Activated naive CD8-positive, alpha-beta T cell treated with anti-CD3 and anti-CD28 coated beads, Interleukin-2, amount 50 U/mL, for 24 hours (primary cell): ENCODE results near the gene CRYBG3.

ENCODE experiments used
- ATAC-seq: fragments of 150-1000 bp; cut with Tn5 transposase; one replicate; pipeline ENCODE4 v1.10.0; 2021
- DNase-seq: peaks from one replicate; pipeline ENCODE4 v3.0.0; 2021
- H3K27ac Mint-ChIP-seq: one replicate; pipeline ENCODE4 v1.8.0; 2021; ENCODE audit warnings: mild to moderate bottlenecking, mixed read lengths
- H3K27me3 Mint-ChIP-seq: one replicate; pipeline ENCODE4 v1.8.0; 2021; ENCODE audit warnings: mixed read lengths
- H3K36me3 Mint-ChIP-seq: one replicate; pipeline ENCODE4 v1.8.0; 2021; ENCODE audit warnings: low read depth, mixed read lengths
- H3K4me1 Mint-ChIP-seq: one replicate; pipeline ENCODE4 v1.8.0; 2021; ENCODE audit warnings: mixed read lengths
- H3K4me3 Mint-ChIP-seq: one replicate; pipeline ENCODE4 v1.8.0; 2021; ENCODE audit warnings: mild to moderate bottlenecking, moderate library complexity, mixed read lengths
- H3K9me3 Mint-ChIP-seq: one replicate; pipeline ENCODE4 v1.8.0; 2021; ENCODE audit warnings: mixed read lengths

Gene CRYBG3

GRCh38 chr3:97956051-97956450 is 134.2 kb downstream of the CRYBG3 start:
- no peaks in the 10 kb centered on the region for H3K4me1 Mint-ChIP-seq
- no peaks in the 10 kb centered on the region for H3K27me3 Mint-ChIP-seq
- no peak overlapping the region for H3K27ac Mint-ChIP-seq
- DNase-seq: no peak
- ATAC-seq: no peak
- H3K9me3 Mint-ChIP-seq: no peaks in the 10 kb centered on the region
- H3K4me3 Mint-ChIP-seq: no peak overlapping the region
- peaks cover 56% of the 10 kb centered on the region for H3K36me3 Mint-ChIP-seq

DNA sequence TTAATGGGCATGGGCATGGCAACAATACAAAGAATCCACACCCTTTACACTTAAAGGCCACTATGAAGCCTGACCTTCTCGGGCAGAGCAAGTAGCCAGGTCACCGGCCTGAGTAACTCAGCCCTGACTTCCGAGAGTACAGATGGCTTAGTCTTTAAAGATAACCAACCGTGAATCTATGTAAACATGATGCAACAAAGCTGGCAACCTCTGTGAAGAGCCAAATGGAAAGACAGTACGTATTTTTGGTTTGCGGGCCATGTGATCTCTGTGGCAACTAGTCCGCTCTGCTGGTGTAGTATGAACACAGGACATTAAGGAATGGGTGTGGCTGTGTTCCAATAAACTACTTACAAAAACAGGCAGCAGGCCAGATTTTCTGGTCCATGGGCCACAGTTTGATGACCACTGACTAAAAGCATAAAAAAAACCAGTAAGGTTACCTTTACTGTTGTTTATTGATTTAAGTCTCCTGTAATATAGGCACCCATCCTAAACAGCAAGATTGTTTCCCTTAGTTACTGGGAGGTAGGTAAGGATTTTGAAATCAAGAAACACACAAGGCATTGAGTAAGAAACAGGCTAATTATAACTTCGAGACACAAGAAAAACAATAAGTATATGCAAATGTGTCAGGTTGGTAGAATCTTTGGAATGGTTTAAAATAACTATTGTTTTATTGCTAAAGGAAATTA is 136.0 kb downstream of the CRYBG3 start:
- Mint-ChIP-seq H3K9me3 (no peaks in the 10 kb centered on the region), H3K4me3 (no peak overlapping the region), H3K27ac (no peak overlapping the region), H3K27me3 (no peaks in the 10 kb centered on the region), H3K36me3 (peaks cover 61% of the 10 kb centered on the region), H3K4me1 (peaks cover 8% of the 10 kb centered on the region)
- no peak for DNase-seq
- ATAC-seq: no peak

DNA sequence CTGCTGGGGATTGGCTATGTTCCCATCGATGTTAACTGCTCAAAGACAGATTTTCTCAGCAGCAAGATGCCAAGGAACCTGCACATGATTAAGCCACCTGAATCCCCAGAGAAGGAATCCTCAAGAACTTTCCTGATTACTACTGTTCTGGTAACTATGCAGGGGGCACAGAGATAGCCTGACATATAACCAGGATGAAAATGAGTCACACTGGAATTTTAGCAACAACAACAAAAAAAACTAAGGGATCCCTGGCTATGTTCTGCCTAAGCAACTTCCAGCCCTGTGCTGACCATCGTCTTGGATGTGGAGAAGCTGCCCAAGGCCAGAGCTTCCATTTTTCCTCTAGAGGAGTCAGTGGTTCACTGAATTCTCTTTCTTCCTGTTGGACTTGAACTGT is 136.6 kb downstream of the CRYBG3 start:
- Mint-ChIP-seq H3K36me3 (peaks cover 56% of the 10 kb centered on the region), H3K27ac (no peak overlapping the region), H3K27me3 (no peaks in the 10 kb centered on the region), H3K4me3 (no peak overlapping the region), H3K9me3 (no peaks in the 10 kb centered on the region), H3K4me1 (peaks cover 8% of the 10 kb centered on the region)
- ATAC-seq: no peak
- DNase-seq: no peak

GRCh38 chr3:97958796-97959195 is 137.0 kb downstream of the CRYBG3 start:
- Mint-ChIP-seq H3K9me3 (no peaks in the 10 kb centered on the region), H3K4me3 (no peak overlapping the region), H3K27ac (no peak overlapping the region), H3K36me3 (peaks cover 57% of the 10 kb centered on the region), H3K27me3 (no peaks in the 10 kb centered on the region), H3K4me1 (peaks cover 11% of the 10 kb centered on the region)
- ATAC-seq (no peak), DNase-seq (no peak)

- H3K4me1 Mint-ChIP-seq: peaks cover 17% of the 10 kb centered on the region
- ATAC-seq: no peak
- H3K36me3 Mint-ChIP-seq: peaks cover 58% of the 10 kb centered on the region
- no peak overlapping the region for H3K27ac Mint-ChIP-seq
- DNase-seq: no peak
- H3K27me3 Mint-ChIP-seq: no peaks in the 10 kb centered on the region
- H3K9me3 Mint-ChIP-seq: no peaks in the 10 kb centered on the region
- no peak overlapping the region for H3K4me3 Mint-ChIP-seq
Observed at GRCh38 chr3:97959872-97960271, 138.1 kb downstream of the CRYBG3 start.

GRCh38 chr3:97960551-97960950 is 138.7 kb downstream of the CRYBG3 start:
- DNase-seq (no peak), ATAC-seq (no peak)
- Mint-ChIP-seq H3K27me3 (no peaks in the 10 kb centered on the region), H3K36me3 (peaks cover 52% of the 10 kb centered on the region), H3K4me3 (no peak overlapping the region), H3K9me3 (no peaks in the 10 kb centered on the region), H3K27ac (no peak overlapping the region), H3K4me1 (peaks cover 20% of the 10 kb centered on the region)

DNA sequence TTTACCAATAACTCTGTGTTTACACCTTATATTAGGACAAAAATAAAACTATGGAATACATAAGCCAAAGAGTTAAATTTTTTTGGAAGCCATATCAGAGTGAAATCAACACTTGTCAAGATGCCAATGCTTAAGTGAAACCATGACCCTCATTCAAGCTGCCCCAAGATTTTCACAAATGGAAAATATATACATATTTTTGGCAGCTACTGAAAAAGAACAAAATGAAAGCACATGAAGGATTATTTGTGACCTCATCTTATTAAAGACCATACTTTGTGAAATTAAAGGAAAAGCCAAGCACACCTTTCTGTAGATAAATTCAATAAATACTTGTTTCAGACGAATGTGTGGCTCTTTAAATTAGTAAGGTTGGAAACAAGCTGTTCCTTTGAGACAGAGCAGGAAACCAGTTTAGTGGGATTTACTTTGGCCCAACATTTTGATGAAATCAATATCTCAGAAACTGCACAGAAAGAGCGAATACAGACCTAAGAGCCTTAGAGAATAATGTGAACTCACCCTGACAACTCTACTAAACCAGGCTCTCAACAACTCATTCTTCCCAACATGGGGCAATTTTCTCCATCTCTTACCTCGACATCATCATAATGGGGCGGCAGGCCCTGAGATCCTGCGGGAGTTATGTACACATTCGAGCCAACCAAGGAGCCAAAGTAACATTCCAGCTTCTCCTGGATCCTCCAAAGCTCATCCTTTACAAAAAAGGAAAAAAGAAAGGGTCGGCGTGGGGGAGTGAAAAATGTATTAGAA is 139.4 kb downstream of the CRYBG3 start:
- no peaks in the 10 kb centered on the region for H3K27me3 Mint-ChIP-seq
- ATAC-seq (no peak), DNase-seq (no peak)
- no peaks in the 10 kb centered on the region for H3K9me3 Mint-ChIP-seq
- H3K36me3 Mint-ChIP-seq: peaks cover 50% of the 10 kb centered on the region
- H3K4me3 Mint-ChIP-seq: no peak overlapping the region
- H3K27ac Mint-ChIP-seq: no peak overlapping the region
- H3K4me1 Mint-ChIP-seq: peaks cover 25% of the 10 kb centered on the region

DNA sequence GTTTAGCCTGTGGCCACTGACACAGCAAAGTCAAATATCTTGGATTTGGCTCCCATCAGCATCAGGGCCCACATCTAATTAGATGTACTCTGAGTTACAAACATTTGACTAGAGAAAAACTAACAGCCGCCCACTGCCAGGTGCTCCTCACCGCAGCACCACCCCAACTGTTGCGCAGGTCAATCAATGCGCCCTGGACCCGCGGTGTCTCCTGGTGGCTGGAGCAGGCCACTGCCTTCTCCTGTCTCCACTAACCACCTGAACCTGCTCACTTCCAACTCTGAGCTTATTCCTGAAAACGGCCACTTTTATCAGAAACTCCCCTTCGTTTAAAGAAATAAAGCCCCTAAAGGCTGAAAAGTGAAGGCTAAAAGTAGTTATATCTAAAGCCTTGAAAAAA is 146.2 kb downstream of the CRYBG3 start:
- H3K27ac Mint-ChIP-seq: no peak overlapping the region
- H3K4me3 Mint-ChIP-seq: no peak overlapping the region
- DNase-seq (no peak), ATAC-seq (no peak)
- peaks cover 51% of the 10 kb centered on the region for H3K36me3 Mint-ChIP-seq
- H3K9me3 Mint-ChIP-seq: no peaks in the 10 kb centered on the region
- H3K27me3 Mint-ChIP-seq: no peaks in the 10 kb centered on the region
- H3K4me1 Mint-ChIP-seq: peaks cover 73% of the 10 kb centered on the region

DNA sequence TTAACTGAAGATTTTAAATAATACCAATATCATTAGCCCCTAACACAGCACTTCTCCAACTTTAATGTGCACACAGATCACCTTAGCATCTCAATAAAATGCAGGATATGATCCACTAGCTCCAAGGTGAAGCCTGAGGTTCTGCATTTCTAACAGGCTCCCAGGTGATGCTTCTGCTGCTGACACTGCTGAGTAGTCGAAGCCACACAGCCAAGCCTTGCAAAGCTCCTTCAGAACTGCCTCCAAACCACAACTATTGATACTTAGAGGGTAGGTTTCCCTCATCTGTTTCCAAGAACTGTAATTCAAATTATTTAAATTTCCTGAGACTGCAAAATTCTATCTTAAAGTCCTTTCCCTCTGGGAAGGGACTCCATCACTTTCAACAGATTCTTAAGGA is 146.6 kb downstream of the CRYBG3 start:
- no peak for DNase-seq
- Mint-ChIP-seq H3K4me1 (peaks cover 77% of the 10 kb centered on the region), H3K27ac (no peak overlapping the region), H3K9me3 (no peaks in the 10 kb centered on the region), H3K4me3 (no peak overlapping the region), H3K36me3 (peaks cover 51% of the 10 kb centered on the region), H3K27me3 (no peaks in the 10 kb centered on the region)
- no peak for ATAC-seq

DNA sequence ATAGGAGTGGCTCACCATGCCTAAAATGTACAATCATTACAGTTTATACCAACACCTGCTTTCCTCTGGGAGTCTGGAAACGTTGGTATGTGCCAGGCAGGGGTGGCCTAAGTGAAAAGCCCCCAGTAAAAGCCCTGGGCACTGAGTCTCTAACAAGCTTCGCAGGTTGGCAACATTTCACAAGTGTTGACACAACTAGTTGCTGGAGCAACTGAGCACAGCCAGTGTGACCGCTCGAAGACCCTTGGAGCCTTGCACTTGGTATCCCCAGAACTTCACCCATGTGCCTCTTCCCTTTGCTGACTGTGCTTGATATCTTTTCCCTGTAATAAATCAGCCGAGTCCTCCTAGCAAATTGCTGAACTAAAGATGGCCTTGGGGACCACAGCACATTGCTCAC is 147.7 kb downstream of the CRYBG3 start:
- H3K9me3 Mint-ChIP-seq: no peaks in the 10 kb centered on the region
- H3K27ac Mint-ChIP-seq: no peak overlapping the region

DNA sequence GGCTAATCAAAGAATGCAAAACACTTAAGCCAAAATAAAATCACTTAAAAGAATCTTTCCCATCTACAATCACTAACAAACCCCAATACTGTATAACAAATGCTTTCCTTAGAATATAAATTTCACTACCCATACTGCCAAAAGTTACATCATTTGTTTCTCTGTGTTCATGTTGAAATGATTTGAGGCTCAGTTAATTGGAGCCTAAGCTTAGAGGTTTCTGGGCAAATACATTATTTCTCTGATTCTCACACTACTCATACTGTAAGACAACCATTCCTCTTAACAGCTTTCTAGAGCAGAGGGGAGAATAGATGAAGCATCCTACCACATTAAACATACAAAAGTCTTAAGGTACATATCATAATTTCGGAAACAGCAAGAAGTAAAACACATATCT is 148.3 kb downstream of the CRYBG3 start:
- Mint-ChIP-seq H3K9me3 (no peaks in the 10 kb centered on the region), H3K27me3 (no peaks in the 10 kb centered on the region), H3K4me1 (peaks cover 70% of the 10 kb centered on the region), H3K36me3 (peaks cover 38% of the 10 kb centered on the region), H3K4me3 (peak overlapping the region; percentile 99), H3K27ac (peak overlapping the region; percentile 99)
- DNase-seq (no peak), ATAC-seq (no peak)

More for the DNA sequence above, 147.7 kb downstream of the CRYBG3 start:
- no peaks in the 10 kb centered on the region for H3K27me3 Mint-ChIP-seq
- ATAC-seq: no peak
- H3K4me3 Mint-ChIP-seq: peak overlapping the region; percentile 99
- H3K36me3 Mint-ChIP-seq: peaks cover 42% of the 10 kb centered on the region
- H3K4me1 Mint-ChIP-seq: peaks cover 73% of the 10 kb centered on the region
- no peak for DNase-seq

GRCh38 chr3:97970956-97971620 is 149.3 kb downstream of the CRYBG3 start:
- Mint-ChIP-seq H3K9me3 (no peaks in the 10 kb centered on the region), H3K4me1 (peaks cover 63% of the 10 kb centered on the region)
- no peak for ATAC-seq

DNA sequence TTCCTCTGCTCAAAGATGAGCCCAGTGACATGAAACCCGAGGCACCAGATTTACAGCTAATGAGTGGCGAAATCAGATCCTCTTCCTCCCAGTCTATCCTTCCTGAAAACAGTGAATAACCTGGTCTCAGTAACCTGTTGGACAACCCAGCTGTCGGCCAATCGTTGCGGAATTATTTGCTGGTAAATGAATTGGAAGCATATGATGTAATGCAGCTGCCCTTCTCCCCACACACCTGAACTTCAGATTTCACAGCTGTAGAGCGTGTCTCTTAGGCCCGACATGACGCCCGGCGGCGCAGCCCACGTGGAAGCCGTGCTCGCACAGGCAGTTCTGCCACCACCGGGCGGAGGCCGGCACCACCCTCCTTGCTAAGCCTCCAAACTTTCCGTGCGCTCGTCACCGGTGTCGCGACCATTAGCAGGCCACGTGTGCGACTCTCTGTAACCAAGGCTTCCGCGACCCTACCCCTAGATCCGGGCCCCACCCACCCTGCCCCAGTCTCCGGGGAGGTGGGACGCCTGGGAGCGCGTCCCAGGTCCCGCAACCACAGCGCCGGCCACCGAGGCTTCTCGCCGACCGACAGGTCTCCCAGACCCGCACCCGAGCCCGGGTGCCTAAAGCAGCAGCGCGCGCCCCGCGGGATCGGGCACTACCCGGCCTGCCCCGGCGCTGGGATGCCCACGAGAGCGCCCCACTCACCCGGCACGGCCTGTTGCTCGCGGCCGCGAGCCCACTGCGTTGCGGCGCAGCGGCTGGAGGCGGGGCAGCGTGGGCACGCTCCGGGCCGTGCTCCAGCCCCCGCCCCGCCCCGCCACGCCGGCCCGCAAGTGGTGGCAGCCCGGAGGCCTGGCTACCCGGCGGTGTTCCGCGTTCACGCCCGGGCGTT is 150.1 kb downstream of the CRYBG3 start, which contains the start of gene RIOX2:
Gene RIOX2 (minus strand): TSS at position 753 of the 889 bp plus-strand sequence. CDS start 4,838 bp downstream, outside the sequence.
- Mint-ChIP-seq H3K4me1 (peaks cover 58% of the 10 kb centered on the region), H3K9me3 (no peaks in the 10 kb centered on the region), H3K36me3 (peaks cover 28% of the 10 kb centered on the region), H3K27ac (peak within 1 kb of the TSS; percentile 99), H3K27me3 (no peaks in the 10 kb centered on the region), H3K4me3 (peak within 1 kb of the TSS; percentile 99)
- DNase-seq (peak; percentile 79), ATAC-seq (peak; percentile 89)

More at GRCh38 chr3:97970956-97971620, 149.3 kb downstream of the CRYBG3 start:
- Mint-ChIP-seq H3K36me3 (peaks cover 35% of the 10 kb centered on the region), H3K4me3 (peak overlapping the region; percentile 99), H3K27me3 (no peaks in the 10 kb centered on the region), H3K27ac (peak overlapping the region; percentile 99)
- DNase-seq: no peak

- Mint-ChIP-seq H3K27me3 (no peaks in the 10 kb centered on the region), H3K4me1 (peaks cover 50% of the 10 kb centered on the region), H3K36me3 (peaks cover 20% of the 10 kb centered on the region)
Observed at GRCh38 chr3:97972976-97973375, 151.2 kb downstream of the CRYBG3 start.

More at GRCh38 chr3:97972976-97973375, 151.2 kb downstream of the CRYBG3 start:
- ATAC-seq (no peak), DNase-seq (no peak)
- Mint-ChIP-seq H3K9me3 (no peaks in the 10 kb centered on the region), H3K27ac (peak overlapping the region; percentile 75), H3K4me3 (peak overlapping the region; percentile 61)
